ENCODE measurements around the gene RSPH4A. TPM values are rescaled to one million over a fixed set of nuclear protein-coding genes. Genes with fewer than 3 reads are reported as not detected.

The RSPH4A gene
- total and polyA plus RNA-seq, 9 of the 15 experiments (the other 6 are each of a cell fraction or from before 2014, with no cell fraction given) = 0.04 to 0.30 (median 0.11) TPM

- TF ChIP-seq ZNF277 (CRISPR knock-in tag; IDR thresholded peaks at IDR 0.05; ENCODE audit: borderline replicate concordance) (no peak), BRF2 (IDR thresholded peaks at IDR 0.05; ENCODE audit: borderline replicate concordance, insufficient read depth, insufficient read length) (no peak), ZNF507 (tag; conservative IDR thresholded peaks at IDR 0.05) (no peak), ZNF212 (CRISPR knock-in tag; IDR thresholded peaks at IDR 0.05) (peak; percentile 25; the same call in 1 of the 2 replicates), MIER1 (IDR thresholded peaks at IDR 0.05; ENCODE audit: low read depth) (no peak), NCOR1 (IDR thresholded peaks at IDR 0.05) (peak; percentile 32; the same call in 1 of the 2 replicates), POLR2H (tag; IDR thresholded peaks at IDR 0.05; ENCODE audit: low read depth) (peak; percentile 76), TEAD1 (CRISPR knock-in tag; IDR thresholded peaks at IDR 0.05) (peak; percentile 26 to 43; a peak in 2 of 4 replicates), RBM34 (IDR thresholded peaks at IDR 0.05; ENCODE audit: borderline replicate concordance, insufficient read depth, low read length) (no peak), ZNF316 (IDR thresholded peaks at IDR 0.05) (no peak), RBBP5 (IDR thresholded peaks at IDR 0.05; ENCODE audit: borderline replicate concordance, insufficient read depth, low read length, poor library complexity, severe bottlenecking) (peak; percentile 99), E2F8 (IDR thresholded peaks at IDR 0.05; ENCODE audit: low read depth, partially characterized antibody) (no peak), BCOR (IDR thresholded peaks at IDR 0.05) (no peak), HES1 (IDR thresholded peaks at IDR 0.05; ENCODE audit: low read depth) (no peak), ARID3B (CRISPR knock-in tag; IDR thresholded peaks at IDR 0.05; ENCODE audit: borderline replicate concordance) (no peak), ZNF740 (CRISPR knock-in tag; IDR thresholded peaks at IDR 0.05) (no peak), ZNF740 (tag; IDR thresholded peaks at IDR 0.05) (no peak), SMAD3 (CRISPR knock-in tag; conservative IDR thresholded peaks at IDR 0.05) (no peak), MBD2 (IDR thresholded peaks at IDR 0.05; ENCODE audit: borderline replicate concordance, low read depth) (peak; percentile 96)
These were observed 45.2 kb upstream of the RSPH4A start, which contains the start of gene RWDD1 (continued) for GRCh38 chr6:116570856-116571682.

All from K562 (cell line).